HG03066 (cell line): ENCODE measurements around the gene PYM1.

Source experiments
- ATAC-seq: cut with Tn5 transposase; IDR thresholded peaks from one replicate; pipeline ENCODE4 v1.9.1; 2021; ENCODE audit warnings: low read depth; ENCODE audit not compliant: unreplicated experiment

The PYM1 gene

DNA sequence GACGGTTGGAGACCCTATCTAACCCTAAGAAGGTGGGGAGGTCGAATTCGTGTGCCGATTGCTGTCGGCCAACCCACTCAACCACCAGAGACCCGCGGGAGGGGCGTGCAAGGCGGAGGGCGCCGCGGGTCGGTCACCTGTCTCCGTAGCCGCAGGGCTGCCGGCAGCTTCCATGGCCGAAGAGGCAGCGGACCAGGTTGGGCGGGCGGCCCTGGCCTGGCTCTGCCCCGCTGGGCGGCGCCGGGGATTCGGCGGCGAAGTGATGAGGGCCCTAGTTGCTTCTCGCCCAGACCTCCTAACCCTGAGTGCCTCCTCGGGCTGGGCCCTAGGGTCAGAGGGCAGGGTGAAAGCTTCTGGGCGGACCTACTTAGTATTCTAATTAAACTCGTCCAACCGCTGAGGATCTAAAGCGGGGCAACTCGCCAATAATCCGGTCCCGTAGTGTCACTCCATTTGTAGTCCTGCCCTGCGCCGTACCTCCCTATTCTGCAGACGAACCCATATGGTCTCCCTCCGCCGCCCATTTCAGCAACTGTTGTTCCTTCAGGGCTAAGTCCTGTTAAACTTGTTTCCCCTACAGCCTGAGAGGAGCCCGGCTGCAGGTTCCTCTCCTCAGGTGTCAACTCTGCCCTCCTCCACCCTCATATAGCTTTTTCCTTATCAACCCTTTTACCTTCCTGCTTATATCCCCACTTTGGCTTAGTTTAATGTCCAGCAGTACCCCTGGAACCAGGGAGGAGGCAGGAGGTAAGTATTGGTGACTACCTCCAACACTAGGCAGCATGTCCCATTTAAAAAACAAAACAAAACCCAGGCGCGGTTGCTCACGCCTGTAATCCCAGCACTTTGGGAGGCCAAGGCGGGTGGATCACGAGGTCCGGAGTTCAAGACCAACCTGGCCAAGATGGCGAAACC, at the start of gene PYM1:
Gene PYM1, minus strand, starts transcription at position 307 of the 915 bp plus-strand sequence. Its CDS starts 133 bp downstream, at position 174.
- peak; percentile 31 for ATAC-seq

DNA sequence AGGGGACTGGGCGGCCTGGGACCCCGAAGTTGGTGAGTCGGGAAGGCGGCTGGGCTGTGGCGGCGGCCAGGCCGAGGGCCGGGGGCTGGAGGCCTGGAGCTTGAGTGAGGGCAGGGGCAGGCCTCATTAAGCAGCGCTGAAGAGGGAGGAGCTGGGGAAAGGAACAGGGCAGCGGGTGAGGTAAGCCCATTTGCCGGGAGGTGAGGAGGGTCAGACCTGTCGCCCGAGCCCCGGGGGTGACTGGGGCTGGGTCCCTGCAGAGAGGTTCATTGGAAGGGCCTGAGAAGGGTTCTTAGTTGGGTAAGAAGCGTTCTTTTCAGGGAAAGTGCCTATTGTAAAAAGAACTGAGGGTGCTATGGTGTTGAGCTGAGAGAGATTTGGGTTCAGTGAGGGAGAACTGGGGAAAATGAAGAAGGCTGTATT, 46.6 kb upstream of the PYM1 start:
- peak; percentile 19 for ATAC-seq

- ATAC-seq: peak; percentile 93
Observed at GRCh38 chr12:55973599-55974307, 46.1 kb upstream of the PYM1 start, which contains the start of gene RAB5B. Gene RAB5B, plus strand, starts transcription at chr12:55974078. Its CDS starts 12,883 bp downstream, at chr12:55986961.

DNA sequence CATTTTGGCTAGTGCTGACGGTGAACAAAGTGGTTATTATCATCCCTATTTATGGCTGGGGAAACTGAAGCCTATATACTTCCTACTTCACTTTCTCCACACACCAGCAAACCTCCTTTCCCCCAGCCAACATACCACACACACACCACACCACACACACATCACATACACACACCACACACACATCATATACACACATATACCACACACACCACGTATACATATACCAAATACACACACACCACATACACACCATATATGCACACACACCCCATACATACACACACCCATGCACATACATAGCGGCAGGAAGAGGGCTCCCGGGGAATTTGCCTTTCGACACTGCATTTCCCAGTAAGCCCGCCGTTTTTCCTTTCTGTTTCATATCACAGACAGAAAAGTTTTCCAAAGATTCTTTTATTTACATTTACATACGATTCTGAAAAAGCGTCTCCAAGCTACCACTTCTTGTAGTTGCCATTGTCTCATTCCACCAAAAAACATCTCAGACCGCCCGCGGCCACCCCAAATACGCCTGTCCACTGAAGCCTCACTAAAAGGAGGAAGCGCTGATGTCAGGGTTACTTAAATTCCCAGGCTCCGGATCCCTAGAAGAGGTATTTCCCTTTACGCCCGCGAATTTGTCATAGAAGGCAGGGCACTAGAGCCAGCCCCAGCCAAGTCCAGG, 45.4 kb upstream of the PYM1 start:
- no peak for ATAC-seq

GRCh38 chr12:55972456-55972855, 44.8 kb upstream of the PYM1 start:
- no peak for ATAC-seq

- ATAC-seq: no peak
Observed at GRCh38 chr12:55972042-55972441, 44.3 kb upstream of the PYM1 start.

GRCh38 chr12:55970775-55971174, 43.1 kb upstream of the PYM1 start:
- ATAC-seq: no peak

- ATAC-seq: no peak
Observed at GRCh38 chr12:55969356-55969755, 41.7 kb upstream of the PYM1 start.

DNA sequence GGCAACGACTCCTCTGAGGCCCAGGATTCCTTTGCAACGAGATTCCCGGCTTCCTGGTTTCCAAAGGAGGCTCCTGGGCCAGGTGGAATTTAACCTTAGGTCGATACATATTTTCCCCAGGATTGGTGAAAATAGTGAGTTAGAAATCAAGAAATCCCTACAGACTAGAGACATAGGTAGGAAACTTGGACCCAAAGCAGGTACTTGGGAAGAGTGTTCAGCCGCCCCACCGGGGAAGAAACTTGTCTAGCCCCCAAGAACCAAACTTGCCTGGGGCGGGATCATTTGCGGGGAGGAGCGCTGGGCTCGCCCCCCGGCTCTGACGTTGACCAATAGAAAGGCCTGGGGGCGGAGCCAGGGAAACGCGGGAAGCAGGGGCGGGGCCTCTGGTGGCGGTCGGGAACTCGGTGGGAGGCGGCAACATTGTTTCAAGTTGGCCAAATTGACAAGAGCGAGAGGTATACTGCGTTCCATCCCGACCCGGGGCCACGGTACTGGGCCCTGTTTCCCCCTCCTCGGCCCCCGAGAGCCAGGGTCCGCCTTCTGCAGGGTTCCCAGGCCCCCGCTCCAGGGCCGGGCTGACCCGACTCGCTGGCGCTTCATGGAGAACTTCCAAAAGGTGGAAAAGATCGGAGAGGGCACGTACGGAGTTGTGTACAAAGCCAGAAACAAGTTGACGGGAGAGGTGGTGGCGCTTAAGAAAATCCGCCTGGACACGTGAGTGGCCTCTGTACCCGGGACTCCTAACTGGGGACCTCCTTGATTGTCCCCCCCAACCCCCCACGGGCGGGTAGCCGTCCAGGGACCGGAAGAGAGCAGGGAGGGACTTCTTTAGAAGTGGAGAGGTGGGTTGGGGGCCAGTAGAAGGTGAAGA, 39.0 kb upstream of the PYM1 start, which contains the start of gene CDK2:
Gene CDK2, plus strand, starts transcription at position 423 of the 874 bp plus-strand sequence. Its CDS starts 179 bp downstream, at position 602.
- peak; percentile 96 for ATAC-seq

DNA sequence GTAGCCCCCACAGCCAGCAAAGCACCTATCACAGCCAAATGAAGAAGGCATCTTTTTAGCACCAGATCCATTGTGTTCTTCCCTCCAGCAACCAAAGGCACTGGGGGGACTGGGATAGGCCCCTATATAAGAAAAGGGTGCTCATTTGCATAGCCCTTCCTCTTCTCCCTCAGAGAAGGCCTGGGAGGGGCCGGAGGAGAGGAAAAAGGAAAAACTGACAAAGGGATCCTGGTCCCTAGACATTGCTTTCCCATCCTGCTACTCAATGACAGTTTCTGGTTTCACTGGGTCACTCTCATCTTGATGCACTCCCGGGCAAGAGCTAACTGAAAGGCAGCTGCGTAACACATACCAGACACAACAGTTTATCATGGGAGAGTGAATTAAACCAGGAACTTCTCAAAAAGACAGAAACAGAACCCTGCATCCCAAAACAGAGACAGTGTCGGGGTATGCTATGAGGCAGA, 38.3 kb upstream of the PYM1 start, which contains the start of gene PMEL:
Gene PMEL, minus strand, starts transcription at position 102 of the 467 bp plus-strand sequence. Its CDS starts 31 bp downstream, at position 71.
- ATAC-seq: no peak

GRCh38 chr12:55965240-55965639, 37.5 kb upstream of the PYM1 start:
- no peak for ATAC-seq

GRCh38 chr12:55963760-55964159, 36.1 kb upstream of the PYM1 start:
- no peak for ATAC-seq

- no peak for ATAC-seq
Observed at GRCh38 chr12:55957106-55957859, 29.6 kb upstream of the PYM1 start.

DNA sequence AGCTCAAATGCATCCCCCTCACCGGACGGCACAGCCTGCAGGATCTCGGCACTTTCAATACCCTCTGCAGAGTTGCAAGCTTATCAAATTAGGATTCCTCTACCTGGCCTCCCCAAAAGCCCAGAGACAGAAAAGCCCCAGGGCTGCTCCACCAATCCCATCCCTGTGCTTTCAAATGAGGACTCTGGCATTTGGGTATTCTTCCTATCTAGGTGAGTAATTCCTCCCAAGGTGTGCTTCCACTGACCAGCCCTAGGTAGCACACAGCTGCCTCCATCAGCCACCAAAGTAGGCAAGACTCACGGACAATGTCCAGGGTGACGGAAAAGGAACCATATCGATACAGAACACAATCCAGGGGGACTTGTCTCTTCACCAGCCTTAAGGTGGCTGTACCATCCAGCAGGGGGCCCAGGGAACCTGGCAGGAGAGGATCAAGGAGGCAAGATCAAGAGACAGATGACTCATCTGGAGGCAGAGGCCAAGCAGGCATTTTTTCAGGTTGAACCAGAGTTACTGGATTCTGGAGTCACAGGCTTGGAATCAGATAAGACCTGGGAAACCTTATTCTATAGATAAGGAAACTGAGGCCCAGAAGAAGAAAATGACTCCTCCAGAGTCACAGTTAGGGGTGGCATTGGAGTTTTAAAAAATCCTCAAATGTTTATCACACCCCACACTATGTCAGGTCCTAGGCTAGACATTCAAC, 28.3 kb upstream of the PYM1 start:
- ATAC-seq: no peak

DNA sequence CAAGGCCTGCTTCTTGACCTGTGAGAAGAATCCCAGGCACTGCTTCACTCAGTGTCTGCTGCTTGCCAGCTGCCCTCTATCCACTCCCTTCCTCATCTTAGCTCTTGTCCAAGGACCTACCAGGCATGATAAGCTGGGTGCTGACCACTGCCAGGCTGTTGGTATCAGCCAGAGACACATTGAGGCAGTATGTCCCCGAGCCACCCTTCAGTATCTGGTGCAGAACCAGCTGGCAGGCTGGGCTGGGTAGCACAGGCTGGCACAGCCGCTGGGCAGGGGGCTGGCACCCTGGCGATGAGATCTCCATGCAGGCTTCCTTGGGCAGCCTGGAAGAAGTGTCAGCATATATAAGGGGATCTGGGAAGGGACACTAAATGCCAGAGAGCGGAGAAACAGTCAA, 27.6 kb upstream of the PYM1 start:
- ATAC-seq: no peak

DNA sequence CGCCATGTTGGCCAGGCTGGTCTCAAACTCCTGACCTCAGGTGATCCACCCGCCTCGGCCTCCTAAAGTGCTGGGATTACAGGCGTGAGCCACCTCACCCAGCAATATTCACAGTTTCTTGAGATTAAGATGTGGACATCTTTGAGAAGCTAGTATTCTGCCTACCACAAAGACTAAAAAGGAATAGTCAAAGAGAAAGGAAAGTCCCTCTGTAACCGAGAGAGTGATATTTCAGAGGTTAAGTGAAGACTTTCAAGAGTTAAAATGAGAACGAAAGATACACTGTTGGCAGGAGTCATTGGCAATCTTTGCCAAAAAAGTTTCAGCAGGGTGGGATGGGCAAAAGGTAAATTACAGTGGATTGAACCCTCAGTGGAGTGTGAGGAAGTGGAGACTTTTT, 18.9 kb upstream of the PYM1 start:
- no peak for ATAC-seq

DNA sequence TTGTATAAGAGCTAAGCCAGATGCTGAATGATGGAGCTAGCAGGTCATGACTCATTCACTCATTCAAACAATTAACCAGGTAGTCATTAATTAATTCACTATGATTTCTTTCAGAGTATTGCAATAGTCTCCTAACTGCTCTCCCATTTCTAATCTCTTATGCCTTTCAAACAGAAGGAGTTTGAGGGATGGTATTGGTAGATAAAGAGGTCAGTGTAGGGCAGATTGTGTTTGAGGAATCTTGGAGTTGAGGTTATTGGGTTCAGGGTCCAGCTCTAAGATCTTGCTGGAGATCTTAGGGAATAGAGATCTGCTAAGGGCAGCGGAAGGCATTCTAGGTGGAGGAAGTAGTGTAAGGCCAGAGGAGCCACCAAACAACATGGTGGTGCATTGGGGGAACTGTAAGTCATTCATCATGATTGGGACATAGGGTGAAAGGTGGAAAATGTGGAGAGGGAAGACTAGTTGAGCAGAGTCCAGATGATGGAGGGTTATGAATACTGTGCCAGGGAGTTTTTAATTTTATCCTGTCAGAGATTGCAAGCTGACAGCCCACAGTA, 15.0 kb upstream of the PYM1 start:
- no peak for ATAC-seq

- ATAC-seq: no peak
Observed at GRCh38 chr12:55942055-55942454, 14.4 kb upstream of the PYM1 start.
